ENCODE results near the gene DYDC2.

The DYDC2 gene

DNA sequence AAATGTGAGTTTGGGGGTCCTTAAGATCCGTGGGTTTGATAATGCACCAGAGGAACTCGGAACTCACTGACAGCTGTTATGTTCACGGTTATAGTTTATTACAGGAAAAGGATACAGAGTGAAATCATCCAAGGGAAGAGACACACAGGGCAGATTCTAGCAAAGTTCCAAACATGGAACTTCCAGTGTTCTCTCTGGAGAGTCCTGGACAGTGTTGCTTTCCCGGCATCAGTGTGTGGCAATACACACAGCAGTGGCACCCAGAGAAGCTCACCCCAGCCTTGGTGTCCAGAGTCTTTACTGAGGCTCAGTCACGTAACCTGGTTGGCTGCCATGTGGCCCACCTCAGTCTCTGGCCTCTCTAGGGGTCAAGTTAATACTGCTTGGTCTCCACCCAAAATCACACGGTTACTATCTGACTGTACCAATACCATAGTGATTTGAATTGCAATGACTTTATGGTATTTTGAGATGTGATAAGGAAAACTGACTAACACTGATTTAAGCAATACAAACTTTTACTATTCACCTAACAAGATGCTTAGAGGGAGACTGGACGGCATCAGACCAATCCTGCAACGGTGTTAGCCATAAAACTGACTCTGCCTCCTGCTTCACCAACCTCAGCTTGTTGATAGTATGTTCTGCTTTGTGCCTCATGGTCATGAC lies 43.7 kb downstream of the DYDC2 start:
- no peaks in the 10 kb centered on the region for H3K9me3 ChIP-seq (ENCODE audit: control insufficient read depth, insufficient read depth, low read length)
- no peak overlapping the region for H3K4me3 ChIP-seq (ENCODE audit: low read depth, low read length)
- H3K27me3 ChIP-seq (ENCODE audit: control insufficient read depth, insufficient read depth, low read length) = no peaks in the 10 kb centered on the region
- no peak overlapping the region for H3K27ac ChIP-seq (ENCODE audit: low read depth, low read length)
- H3K4me1 ChIP-seq (ENCODE audit: control insufficient read depth, insufficient read depth, low read length) = no peaks in the 10 kb centered on the region
- H3K9ac ChIP-seq (ENCODE audit: low read depth, low read length) = no peak overlapping the region
- no peaks in the 10 kb centered on the region for H3K36me3 ChIP-seq (ENCODE audit: control insufficient read depth, insufficient read depth, low read length)

DNA sequence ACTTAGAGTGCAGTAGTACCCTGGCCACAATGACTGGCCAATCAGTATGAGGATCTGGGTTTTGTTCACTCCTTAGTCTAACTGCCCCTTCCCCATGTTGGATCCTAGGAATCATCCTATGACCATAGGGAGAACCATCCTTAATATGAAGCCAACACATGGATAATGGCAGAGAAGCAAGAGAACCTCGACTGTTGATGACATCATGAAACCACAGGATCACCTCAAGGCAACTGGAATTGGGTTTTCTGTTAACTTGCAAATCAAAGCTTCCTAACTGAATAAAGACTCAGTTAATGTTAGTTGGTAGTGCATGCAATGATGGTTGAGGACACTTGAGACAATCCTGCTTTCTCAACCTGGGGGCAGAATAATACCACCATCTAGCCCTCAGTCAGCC lies 48.5 kb downstream of the DYDC2 start:
- Histone ChIP-seq H3K9ac (ENCODE audit: low read depth, low read length) (no peak overlapping the region), H3K4me3 (ENCODE audit: low read depth, low read length) (no peak overlapping the region), H3K4me1 (ENCODE audit: control insufficient read depth, insufficient read depth, low read length) (peaks cover 7% of the 10 kb centered on the region), H3K27ac (ENCODE audit: low read depth, low read length) (no peak overlapping the region), H3K27me3 (ENCODE audit: control insufficient read depth, insufficient read depth, low read length) (peaks cover 18% of the 10 kb centered on the region), H3K9me3 (ENCODE audit: control insufficient read depth, insufficient read depth, low read length) (no peaks in the 10 kb centered on the region), H3K36me3 (ENCODE audit: control insufficient read depth, insufficient read depth, low read length) (no peaks in the 10 kb centered on the region)

DNA sequence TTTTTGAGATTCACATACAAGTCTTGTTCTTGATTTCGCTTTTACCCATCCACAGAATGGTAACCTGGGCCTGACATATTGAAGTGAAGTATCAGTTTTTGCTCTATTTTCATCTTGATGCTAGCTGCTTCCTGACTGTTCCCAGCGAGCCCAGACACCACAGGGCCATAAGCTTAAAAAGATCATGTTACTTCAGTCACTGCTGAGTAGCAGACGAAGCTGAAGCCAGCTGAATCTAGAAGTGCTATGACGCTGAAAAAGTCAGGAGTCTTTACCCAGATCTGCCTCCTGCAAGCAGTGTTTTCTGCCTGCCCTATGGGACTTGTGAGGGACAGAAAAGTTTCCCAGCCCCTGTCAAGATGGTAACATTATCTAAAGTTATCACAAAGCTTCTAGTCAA lies 49.0 kb downstream of the DYDC2 start:
- Histone ChIP-seq H3K27ac (ENCODE audit: low read depth, low read length) (no peak overlapping the region), H3K9me3 (ENCODE audit: control insufficient read depth, insufficient read depth, low read length) (no peaks in the 10 kb centered on the region), H3K36me3 (ENCODE audit: control insufficient read depth, insufficient read depth, low read length) (no peaks in the 10 kb centered on the region), H3K27me3 (ENCODE audit: control insufficient read depth, insufficient read depth, low read length) (peaks cover 18% of the 10 kb centered on the region), H3K4me3 (ENCODE audit: low read depth, low read length) (no peak overlapping the region), H3K9ac (ENCODE audit: low read depth, low read length) (no peak overlapping the region), H3K4me1 (ENCODE audit: control insufficient read depth, insufficient read depth, low read length) (peaks cover 7% of the 10 kb centered on the region)

DNA sequence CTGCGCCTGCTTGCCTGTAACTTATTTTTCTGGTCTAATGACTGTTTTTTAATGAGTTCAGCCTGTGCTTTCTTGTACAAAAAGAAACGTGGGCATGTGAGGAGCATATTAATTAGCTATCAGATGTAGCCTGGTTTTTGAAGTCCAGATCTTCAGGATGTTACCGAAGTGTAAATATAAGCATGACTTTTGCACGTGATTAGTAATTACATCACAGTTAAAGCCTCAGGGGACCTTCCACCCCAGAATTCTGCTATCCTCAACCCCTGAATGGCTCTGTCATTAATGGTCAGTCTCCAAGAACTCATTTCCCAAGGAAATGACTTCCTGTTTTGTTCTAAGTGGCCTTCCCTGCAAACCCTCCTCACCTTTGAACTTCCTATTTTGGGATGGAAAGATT lies 49.6 kb downstream of the DYDC2 start:
- H3K4me1 ChIP-seq (ENCODE audit: control insufficient read depth, insufficient read depth, low read length) = peaks cover 7% of the 10 kb centered on the region
- H3K4me3 ChIP-seq (ENCODE audit: low read depth, low read length) = no peak overlapping the region
- H3K36me3 ChIP-seq (ENCODE audit: control insufficient read depth, insufficient read depth, low read length) = no peaks in the 10 kb centered on the region
- H3K9ac ChIP-seq (ENCODE audit: low read depth, low read length) = no peak overlapping the region
- H3K27me3 ChIP-seq (ENCODE audit: control insufficient read depth, insufficient read depth, low read length) = peaks cover 18% of the 10 kb centered on the region
- H3K9me3 ChIP-seq (ENCODE audit: control insufficient read depth, insufficient read depth, low read length) = no peaks in the 10 kb centered on the region
- H3K27ac ChIP-seq (ENCODE audit: low read depth, low read length) = no peak overlapping the region

DNA sequence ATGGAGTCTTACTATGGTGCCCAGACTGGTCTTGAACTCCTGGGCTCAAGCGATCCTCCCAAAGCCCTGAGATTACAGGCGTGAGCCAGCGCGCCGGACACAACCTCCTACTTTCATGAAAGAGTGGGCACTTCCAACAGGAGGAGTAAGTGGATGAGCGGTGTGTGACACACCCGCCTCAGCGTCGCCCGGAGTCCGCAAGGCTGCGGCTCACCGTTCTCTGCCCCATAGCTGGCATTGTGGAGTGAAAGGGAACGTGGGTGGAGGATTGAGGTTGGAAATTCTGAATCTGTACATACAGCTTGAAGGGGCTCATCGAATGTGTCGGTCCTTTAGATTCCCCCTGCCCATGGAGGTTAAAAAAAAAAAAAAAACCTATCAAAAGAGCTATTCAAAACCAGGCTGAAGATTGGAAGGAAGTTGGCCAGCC lies 51.2 kb downstream of the DYDC2 start:
- H3K9me3 ChIP-seq (ENCODE audit: control insufficient read depth, insufficient read depth, low read length) = no peaks in the 10 kb centered on the region
- H3K4me1 ChIP-seq (ENCODE audit: control insufficient read depth, insufficient read depth, low read length) = peaks cover 11% of the 10 kb centered on the region
- H3K9ac ChIP-seq (ENCODE audit: low read depth, low read length) = peak overlapping the region; percentile 41
- H3K27ac ChIP-seq (ENCODE audit: low read depth, low read length) = no peak overlapping the region
- peak overlapping the region; percentile 64 for H3K4me3 ChIP-seq (ENCODE audit: low read depth, low read length)
- peaks cover 18% of the 10 kb centered on the region for H3K27me3 ChIP-seq (ENCODE audit: control insufficient read depth, insufficient read depth, low read length)
- H3K36me3 ChIP-seq (ENCODE audit: control insufficient read depth, insufficient read depth, low read length) = no peaks in the 10 kb centered on the region

DNA sequence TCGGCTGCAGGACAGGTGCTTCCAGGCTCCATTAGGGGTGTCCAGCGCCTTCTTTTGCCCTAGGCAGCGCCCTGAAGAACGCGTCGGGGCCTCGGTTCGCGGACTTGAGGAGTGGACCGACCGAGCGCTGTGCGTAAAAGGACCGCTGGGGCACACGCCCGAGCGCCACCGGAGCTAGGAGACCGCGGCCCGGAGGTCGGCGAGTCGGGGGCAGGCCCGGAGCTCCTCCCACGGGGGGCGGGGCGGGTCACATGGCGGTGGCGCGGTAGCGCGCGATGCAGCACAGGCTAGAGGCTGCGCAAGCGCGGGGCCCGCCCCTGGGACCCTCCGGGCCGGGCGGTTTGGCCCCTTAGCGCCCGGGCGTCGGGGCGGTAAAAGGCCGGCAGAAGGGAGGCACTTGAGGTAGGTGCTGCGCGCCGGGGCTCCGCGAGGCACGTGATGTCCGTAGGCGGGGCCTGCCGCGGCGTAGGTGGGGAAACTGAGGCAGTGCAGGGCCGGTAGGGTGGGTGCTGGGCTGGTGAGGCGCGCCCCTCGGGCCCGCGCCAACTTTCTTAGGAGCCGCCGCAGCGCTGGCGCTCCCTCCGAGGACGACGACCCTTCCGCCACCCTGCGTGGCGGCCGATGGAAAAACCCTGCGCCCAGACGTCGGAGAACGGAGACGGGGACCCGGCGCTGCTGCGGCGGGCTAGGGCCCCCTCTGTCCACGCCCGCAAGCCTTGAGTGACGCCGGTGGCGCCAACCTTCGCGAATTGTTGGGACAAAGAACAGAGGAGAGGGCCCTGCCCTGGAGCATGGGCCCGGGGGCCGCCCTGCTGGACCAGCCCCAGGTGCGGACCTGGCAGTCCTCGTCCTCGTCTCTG lies 51.9 kb downstream of the DYDC2 start, which contains the start of gene PRXL2A:
PRXL2A (plus strand) TSS at position 310 of the 860 bp plus-strand sequence. CDS start 11,917 bp downstream, outside the sequence.
- peak within 1 kb of the TSS; percentile 55 for H3K9ac ChIP-seq (ENCODE audit: low read depth, low read length)
- no peaks in the 10 kb centered on the region for H3K9me3 ChIP-seq (ENCODE audit: control insufficient read depth, insufficient read depth, low read length)
- H3K4me3 ChIP-seq (ENCODE audit: low read depth, low read length) = peak within 1 kb of the TSS; percentile 64
- peaks cover 18% of the 10 kb centered on the region for H3K27me3 ChIP-seq (ENCODE audit: control insufficient read depth, insufficient read depth, low read length)
- no peak within 1 kb of the TSS for H3K27ac ChIP-seq (ENCODE audit: low read depth, low read length)
- peaks cover 11% of the 10 kb centered on the region for H3K4me1 ChIP-seq (ENCODE audit: control insufficient read depth, insufficient read depth, low read length)
- no peaks in the 10 kb centered on the region for H3K36me3 ChIP-seq (ENCODE audit: control insufficient read depth, insufficient read depth, low read length)

DNA sequence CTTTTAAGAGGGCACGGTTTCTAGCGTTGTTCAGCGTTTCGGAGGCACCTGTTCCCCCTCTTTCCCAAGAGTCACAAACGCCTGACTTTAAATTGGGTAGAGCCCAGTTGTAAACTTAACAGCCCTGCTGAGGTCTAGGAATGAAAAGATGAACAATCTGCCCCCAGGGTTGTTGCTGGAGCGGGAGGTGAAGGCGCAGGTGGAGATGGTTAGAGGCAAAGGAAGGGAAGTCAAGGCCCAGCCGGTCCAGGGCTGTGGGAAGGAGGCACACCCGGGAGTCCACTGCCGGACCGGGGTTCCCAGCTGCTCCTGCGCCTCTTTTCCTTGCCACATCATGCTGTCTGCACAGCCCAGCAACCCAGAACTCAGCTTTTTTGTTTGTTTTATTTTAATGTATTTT lies 52.5 kb downstream of the DYDC2 start:
- H3K9me3 ChIP-seq (ENCODE audit: control insufficient read depth, insufficient read depth, low read length) = no peaks in the 10 kb centered on the region
- peak overlapping the region; percentile 64 for H3K4me3 ChIP-seq (ENCODE audit: low read depth, low read length)
- peaks cover 18% of the 10 kb centered on the region for H3K27me3 ChIP-seq (ENCODE audit: control insufficient read depth, insufficient read depth, low read length)
- peaks cover 11% of the 10 kb centered on the region for H3K4me1 ChIP-seq (ENCODE audit: control insufficient read depth, insufficient read depth, low read length)
- H3K36me3 ChIP-seq (ENCODE audit: control insufficient read depth, insufficient read depth, low read length) = no peaks in the 10 kb centered on the region
- no peak overlapping the region for H3K27ac ChIP-seq (ENCODE audit: low read depth, low read length)
- peak overlapping the region; percentile 55 for H3K9ac ChIP-seq (ENCODE audit: low read depth, low read length)

DNA sequence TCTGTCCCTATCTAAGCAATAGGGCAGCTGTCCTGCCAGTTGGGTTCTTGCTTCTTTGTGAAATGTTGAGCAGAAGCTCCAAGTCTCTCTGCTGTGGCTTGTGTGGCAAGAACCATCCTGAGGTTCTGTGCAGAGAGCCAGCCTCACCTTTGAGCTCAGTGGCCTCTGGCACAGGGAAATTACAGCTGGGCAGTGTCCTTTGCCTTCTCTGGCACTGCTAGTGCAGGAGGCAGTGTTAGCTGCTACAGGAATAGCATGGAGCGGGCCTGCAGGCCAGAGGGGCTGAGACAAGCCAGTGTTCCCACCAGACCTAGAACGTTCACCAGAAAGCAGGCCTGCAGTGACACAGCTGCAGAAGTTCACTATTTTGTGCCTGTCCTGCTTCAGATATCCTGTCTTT lies 53.5 kb downstream of the DYDC2 start:
- no peak overlapping the region for H3K9ac ChIP-seq (ENCODE audit: low read depth, low read length)
- no peak overlapping the region for H3K4me3 ChIP-seq (ENCODE audit: low read depth, low read length)
- H3K4me1 ChIP-seq (ENCODE audit: control insufficient read depth, insufficient read depth, low read length) = peaks cover 15% of the 10 kb centered on the region
- no peaks in the 10 kb centered on the region for H3K36me3 ChIP-seq (ENCODE audit: control insufficient read depth, insufficient read depth, low read length)
- peaks cover 18% of the 10 kb centered on the region for H3K27me3 ChIP-seq (ENCODE audit: control insufficient read depth, insufficient read depth, low read length)
- no peak overlapping the region for H3K27ac ChIP-seq (ENCODE audit: low read depth, low read length)
- H3K9me3 ChIP-seq (ENCODE audit: control insufficient read depth, insufficient read depth, low read length) = no peaks in the 10 kb centered on the region

DNA sequence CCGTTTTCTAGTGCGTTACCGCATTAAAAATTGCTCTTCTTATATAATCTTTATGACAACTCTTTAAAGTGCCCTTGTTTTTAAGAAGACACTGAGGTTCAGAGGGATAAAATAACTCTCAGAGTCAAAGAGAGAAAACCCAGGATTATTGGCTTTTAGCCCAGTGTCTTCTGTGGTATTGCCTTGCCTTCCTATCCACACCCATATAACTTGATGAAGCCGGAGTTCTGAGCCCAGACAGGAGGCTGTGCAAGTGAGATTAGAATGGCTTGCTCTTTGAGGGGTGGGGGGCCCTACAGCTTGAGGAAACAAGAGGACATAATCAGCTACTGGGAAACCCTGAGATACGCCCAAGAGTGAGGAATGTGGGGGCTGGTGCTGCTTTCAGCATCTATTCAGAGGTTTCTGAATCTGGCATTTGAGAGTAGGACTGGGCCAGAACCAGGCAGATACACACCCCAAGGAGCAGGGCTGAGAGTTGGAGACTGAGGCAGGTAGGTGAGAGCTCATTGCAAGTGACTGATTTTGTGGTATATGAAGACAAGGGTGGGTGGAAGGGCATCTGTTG lies 54.1 kb downstream of the DYDC2 start:
- no peak overlapping the region for H3K27ac ChIP-seq (ENCODE audit: low read depth, low read length)
- H3K4me1 ChIP-seq (ENCODE audit: control insufficient read depth, insufficient read depth, low read length) = peaks cover 15% of the 10 kb centered on the region
- H3K9ac ChIP-seq (ENCODE audit: low read depth, low read length) = no peak overlapping the region
- no peak overlapping the region for H3K4me3 ChIP-seq (ENCODE audit: low read depth, low read length)
- no peaks in the 10 kb centered on the region for H3K9me3 ChIP-seq (ENCODE audit: control insufficient read depth, insufficient read depth, low read length)
- H3K36me3 ChIP-seq (ENCODE audit: control insufficient read depth, insufficient read depth, low read length) = no peaks in the 10 kb centered on the region
- peaks cover 22% of the 10 kb centered on the region for H3K27me3 ChIP-seq (ENCODE audit: control insufficient read depth, insufficient read depth, low read length)

DNA sequence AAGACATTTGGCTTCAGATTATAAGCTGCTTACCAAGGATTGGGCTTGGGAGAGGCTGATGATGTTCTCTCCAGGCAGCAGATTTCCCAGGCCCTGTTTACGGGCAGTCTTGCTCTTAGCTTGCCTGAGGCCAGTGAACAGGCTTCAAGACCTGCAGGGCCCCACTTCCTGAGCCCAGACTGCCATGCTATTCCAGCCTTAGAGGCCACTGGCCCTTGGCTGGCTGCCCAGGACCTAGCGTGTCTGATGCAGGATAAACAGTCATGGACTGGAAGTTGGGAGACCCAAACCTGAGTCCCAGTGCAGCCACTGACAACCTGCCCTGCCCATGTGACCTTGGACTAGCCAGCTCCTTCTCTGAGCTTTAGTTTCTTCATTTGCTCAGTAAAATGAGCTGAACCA lies 54.7 kb downstream of the DYDC2 start:
- Histone ChIP-seq H3K4me1 (ENCODE audit: control insufficient read depth, insufficient read depth, low read length) (peaks cover 18% of the 10 kb centered on the region), H3K27me3 (ENCODE audit: control insufficient read depth, insufficient read depth, low read length) (peaks cover 28% of the 10 kb centered on the region)

More for the DNA sequence above, 54.7 kb downstream of the DYDC2 start:
- H3K27ac ChIP-seq (ENCODE audit: low read depth, low read length) = no peak overlapping the region
- H3K9ac ChIP-seq (ENCODE audit: low read depth, low read length) = no peak overlapping the region
- H3K36me3 ChIP-seq (ENCODE audit: control insufficient read depth, insufficient read depth, low read length) = no peaks in the 10 kb centered on the region
- no peaks in the 10 kb centered on the region for H3K9me3 ChIP-seq (ENCODE audit: control insufficient read depth, insufficient read depth, low read length)
- no peak overlapping the region for H3K4me3 ChIP-seq (ENCODE audit: low read depth, low read length)
